Measurements from ENCODE around the gene KPNA5. TPM values are rescaled to one million over a fixed set of nuclear protein-coding genes. Genes with fewer than 3 reads are reported as not detected.
"Not testable (repeated sequence)": the region's sequence is repeated elsewhere in the genome, so short reads cannot be mapped to it uniquely, and the experiment has no call there.

KPNA5 gene
- total and polyA plus RNA-seq, 2 of the 13 experiments (the other 11 are each of a cell fraction or from before 2014, with no cell fraction given) = 5.3 to 13.0 TPM

GRCh38 chr6:116685437-116685993, 4.5 kb downstream of the KPNA5 start (continued):
- 0 out of 2 replicates have a peak, but pooled peaks have one; percentile 33 for TF ChIP-seq ZNF383 (CRISPR knock-in tag; IDR thresholded peaks at IDR 0.05; ENCODE audit: borderline replicate concordance)
- 0 out of 4 replicates have a peak, but pooled peaks of 1 of the 2 experiments have one; percentile 15 for TF ChIP-seq POLR2A (IDR thresholded peaks at IDR 0.05; ENCODE audit: insufficient read depth in 1 of 2, low read depth in 2 of 2, low read length in 2 of 2)
- TF ChIP-seq BCL3 (CRISPR knock-in tag; IDR thresholded peaks at IDR 0.05) = no peak
- TF ChIP-seq PLRG1 (conservative IDR thresholded peaks at IDR 0.05) = no peak
- TF ChIP-seq ZMYM3 (CRISPR knock-in tag; IDR thresholded peaks at IDR 0.05) = no peak
- no peak for TF ChIP-seq ZNF609 (CRISPR knock-in tag; IDR thresholded peaks at IDR 0.05; ENCODE audit: borderline replicate concordance)
- no peak for TF ChIP-seq NFE2 (CRISPR knock-in tag; IDR thresholded peaks at IDR 0.05)

GRCh38 chr6:116686475-116687101, 5.6 kb downstream of the KPNA5 start:
- H3K9me3 ChIP-seq (ENCODE audit: low read length); ATAC-seq; H3K27me3 ChIP-seq (ENCODE audit: control insufficient read depth in 1 of 2, insufficient read depth in 2 of 2, low read length in 2 of 2); H2AFZ ChIP-seq (ENCODE audit: low read length); H3K36me3 ChIP-seq (replicated peaks in 1 of 2; ENCODE audit: control insufficient read depth in 1 of 2, insufficient read depth in 2 of 2, low read length in 2 of 2); H3K27ac ChIP-seq (ENCODE audit: extremely low read length, insufficient read depth, low read length); H4K20me1 ChIP-seq (ENCODE audit: insufficient read depth, low read length); H3K4me3 ChIP-seq (replicated peaks in 1 of 3; ENCODE audit: insufficient read depth in 1 of 3, low read depth in 2 of 3, low read length in 3 of 3); H3K9ac ChIP-seq (ENCODE audit: insufficient read depth, low read depth, low read length); POLR2A ChIA-PET; FAIRE-seq; BruUV-seq (replicated peaks); intact Hi-C loops (cut with micrococcal nuclease; ENCODE audit: unreplicated experiment); CTCF ChIA-PET (ENCODE audit: low intra/inter-chr PET ratio, low total read pairs); H3K4me2 ChIP-seq (ENCODE audit: low read depth, low read length); DNase-seq (ENCODE audit: low spot score); in situ Hi-C loops (cut with HindIII; ENCODE audit: extremely low pct_ligation_motif_present, low pct_unique_long_range_greater_than_20kb): not testable (repeated sequence)
- H3K4me1 ChIP-seq (ENCODE audit: insufficient read depth, low read length) = peaks cover 26% of the 10 kb centered on the region
- peaks cover 70% of the 10 kb centered on the region for H3K79me2 ChIP-seq (ENCODE audit: insufficient read depth, low read length)
- 93% methylated on average over 2 of the region's 2 CpGs for WGBS (ENCODE audit: low lambda C conversion rate)
